HG02870 (cell line): ENCODE results near the gene MTARC1.
A peak's percentile ranks its signal among the peaks of the same experiment; 100 is the strongest.

Experiments
- ATAC-seq: cut with Tn5 transposase; IDR thresholded peaks from one replicate; pipeline ENCODE4 v1.9.1; 2021; ENCODE audit warnings: mild to moderate bottlenecking, moderate library complexity; ENCODE audit not compliant: unreplicated experiment

The MTARC1 gene

GRCh38 chr1:220769205-220769604 lies 17.5 kb upstream of the MTARC1 start:
- no peak for ATAC-seq

GRCh38 chr1:220770245-220770913 lies 16.3 kb upstream of the MTARC1 start:
- no peak for ATAC-seq

GRCh38 chr1:220772846-220773245 lies 13.9 kb upstream of the MTARC1 start:
- ATAC-seq: no peak

GRCh38 chr1:220775240-220775853 lies 11.4 kb upstream of the MTARC1 start:
- ATAC-seq: no peak

GRCh38 chr1:220776254-220776653 lies 10.5 kb upstream of the MTARC1 start:
- ATAC-seq: no peak

- peak; percentile 79 for ATAC-seq
Observed at GRCh38 chr1:220776720-220777326, 9.9 kb upstream of the MTARC1 start.

GRCh38 chr1:220783453-220783852 lies 3.3 kb upstream of the MTARC1 start:
- no peak for ATAC-seq

DNA sequence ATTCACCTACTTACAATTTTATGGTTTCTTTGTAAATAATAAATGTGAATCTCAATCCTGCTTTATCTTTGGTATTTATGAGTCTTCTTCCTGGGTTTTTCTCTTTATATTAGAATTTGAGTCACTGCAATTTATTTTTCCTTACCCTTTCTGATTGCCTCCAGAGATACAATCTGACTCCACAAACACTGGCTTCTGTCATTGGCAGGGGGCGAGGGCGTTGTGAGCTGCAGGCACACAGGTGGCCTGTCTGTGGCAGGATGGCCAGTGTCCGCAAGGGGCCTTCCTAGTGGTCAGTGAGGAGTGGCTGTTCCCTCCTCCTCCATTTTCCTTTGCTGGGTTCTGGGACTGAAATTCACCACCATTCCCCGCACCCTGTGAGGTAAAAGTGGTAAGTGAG lies 2.0 kb upstream of the MTARC1 start:
- ATAC-seq: no peak

DNA sequence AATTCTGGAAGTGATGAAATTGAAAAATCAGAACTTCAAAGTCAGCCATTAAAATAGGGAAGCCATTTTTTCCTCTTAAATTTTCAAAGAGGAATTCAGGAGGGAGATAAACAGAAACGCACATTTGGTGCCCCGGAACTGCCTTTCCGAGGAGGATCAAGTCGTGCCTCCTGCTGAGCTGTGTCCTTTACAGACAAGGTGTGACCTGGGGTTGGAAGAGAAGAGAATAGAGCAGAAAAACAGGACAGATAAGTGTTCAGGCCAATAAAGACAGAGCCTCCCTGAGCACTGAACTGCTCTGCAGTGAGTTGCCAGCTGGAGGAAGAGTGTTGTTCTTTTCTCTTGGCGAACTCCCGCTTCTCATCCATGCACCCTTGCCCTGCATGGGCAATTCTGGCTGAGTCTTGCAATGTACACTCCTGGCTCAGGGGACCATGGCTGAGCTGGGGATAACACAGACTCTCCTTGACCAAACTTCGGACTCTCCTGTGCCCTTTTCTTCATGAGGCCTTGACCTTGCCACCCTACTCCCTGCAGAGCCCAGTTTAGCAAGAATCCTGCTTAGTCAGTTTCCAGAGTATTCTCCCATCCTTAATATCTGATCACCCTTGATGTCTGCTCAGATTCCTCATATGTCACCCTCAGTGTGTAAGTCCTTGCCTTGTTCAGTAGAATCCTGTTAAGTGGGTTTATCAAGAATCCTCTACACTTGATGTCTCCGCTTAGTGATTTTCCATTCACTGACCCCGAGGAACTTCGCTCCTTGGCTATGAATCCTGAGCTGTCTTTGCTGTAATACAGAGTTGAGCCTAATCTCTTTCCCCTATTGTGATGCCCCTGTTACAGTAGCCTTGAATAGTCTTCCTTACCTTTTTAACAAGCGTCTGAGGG lies 1.3 kb upstream of the MTARC1 start:
- ATAC-seq: no peak

GRCh38 chr1:220786057-220786336 lies 716 bp upstream of the MTARC1 start:
- no peak for ATAC-seq

DNA sequence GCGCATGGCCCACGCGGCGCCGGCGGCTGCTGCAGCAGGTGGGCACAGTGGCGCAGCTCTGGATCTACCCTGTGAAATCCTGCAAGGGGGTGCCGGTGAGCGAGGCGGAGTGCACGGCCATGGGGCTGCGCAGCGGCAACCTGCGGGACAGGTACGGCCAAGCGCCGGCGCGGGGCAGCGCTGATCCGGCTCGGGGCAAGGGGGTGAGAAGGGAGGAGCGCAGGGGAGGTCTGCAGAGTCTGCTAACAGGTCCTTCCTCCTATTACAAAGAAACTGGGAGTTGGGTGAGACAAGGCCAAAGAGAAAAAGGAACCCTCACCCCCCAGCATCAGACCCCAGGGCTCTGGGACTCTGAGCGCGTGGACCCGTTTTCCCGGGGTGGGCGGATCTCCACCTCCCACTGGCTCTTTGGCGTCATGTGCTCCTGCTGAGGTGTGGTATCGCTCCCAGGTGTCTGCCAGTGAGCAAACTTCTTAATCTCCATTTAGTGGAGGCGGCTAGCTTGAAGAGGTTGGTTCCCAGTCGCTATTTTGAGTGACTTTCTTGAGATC lies 431 bp downstream of the MTARC1 start:
- no peak for ATAC-seq

GRCh38 chr1:220788900-220789299 lies 2.2 kb downstream of the MTARC1 start:
- no peak for ATAC-seq

GRCh38 chr1:220789532-220790147 lies 2.9 kb downstream of the MTARC1 start:
- ATAC-seq: no peak

DNA sequence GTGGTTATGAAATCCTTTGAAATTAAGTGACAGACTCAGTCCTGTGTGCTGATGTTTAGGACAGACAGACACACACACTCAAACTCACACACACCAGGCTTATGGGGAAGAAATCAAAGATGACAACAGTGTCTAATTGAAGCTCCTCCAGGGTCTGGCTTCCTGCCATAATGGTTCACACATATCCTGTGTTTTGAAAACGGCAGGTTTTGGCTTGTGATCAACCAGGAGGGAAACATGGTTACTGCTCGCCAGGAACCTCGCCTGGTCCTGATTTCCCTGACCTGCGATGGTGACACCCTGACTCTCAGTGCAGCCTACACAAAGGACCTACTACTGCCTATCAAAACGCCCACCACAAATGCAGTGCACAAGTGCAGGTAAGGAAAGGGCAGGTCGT lies 4.6 kb downstream of the MTARC1 start:
- no peak for ATAC-seq

DNA sequence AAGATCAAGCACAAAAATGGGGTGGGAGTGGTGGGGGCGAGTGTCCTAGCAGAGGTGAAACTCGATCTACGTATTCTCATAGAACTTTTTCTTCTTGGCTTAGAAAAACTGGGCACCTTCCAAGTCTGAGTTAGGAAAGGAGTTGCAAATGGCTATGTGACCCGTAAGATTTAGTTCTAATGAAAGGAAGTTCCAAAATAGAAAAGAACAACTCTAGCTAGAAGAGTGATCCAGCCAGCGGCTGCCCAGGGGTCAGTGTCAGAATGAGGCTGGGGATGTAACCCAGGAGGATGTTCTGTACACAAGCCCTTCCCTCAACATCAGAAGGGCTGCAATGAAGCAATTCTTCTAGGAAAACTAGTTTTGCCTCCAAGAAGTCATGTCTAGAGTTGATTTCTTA lies 5.2 kb downstream of the MTARC1 start:
- no peak for ATAC-seq

DNA sequence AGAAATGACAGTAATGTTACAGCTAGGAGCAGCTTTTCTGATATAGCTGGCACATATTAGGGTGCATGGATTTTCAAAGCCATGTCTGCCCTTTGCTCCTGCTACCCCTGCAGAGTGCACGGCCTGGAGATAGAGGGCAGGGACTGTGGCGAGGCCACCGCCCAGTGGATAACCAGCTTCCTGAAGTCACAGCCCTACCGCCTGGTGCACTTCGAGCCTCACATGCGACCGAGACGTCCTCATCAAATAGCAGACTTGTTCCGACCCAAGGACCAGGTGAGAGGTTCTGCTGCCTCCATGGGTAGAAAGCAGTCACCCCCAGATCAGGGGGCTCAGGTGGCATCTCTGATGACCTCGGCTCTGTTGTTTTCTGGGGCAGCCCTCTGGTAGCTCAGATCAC lies 9.8 kb downstream of the MTARC1 start:
- ATAC-seq: no peak

DNA sequence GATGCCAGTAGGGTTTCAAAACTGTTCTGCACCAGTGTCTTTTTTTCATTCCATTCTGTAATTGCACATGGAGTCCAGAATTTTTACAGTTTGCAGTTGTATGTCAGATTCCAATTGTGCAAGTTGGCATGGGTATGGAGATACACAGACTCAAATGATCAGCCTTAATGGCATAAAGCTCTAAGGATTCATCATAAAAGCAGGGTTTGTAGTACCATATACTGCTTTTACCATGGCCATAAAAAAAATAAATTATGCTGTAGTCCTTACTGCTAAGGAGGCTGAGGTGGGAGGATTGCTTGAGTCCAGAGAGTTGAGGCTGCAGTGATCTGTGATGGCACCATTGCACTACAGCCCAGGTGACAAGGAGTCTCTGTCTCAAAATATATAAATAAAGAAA lies 10.3 kb downstream of the MTARC1 start:
- no peak for ATAC-seq

GRCh38 chr1:220797553-220797952 lies 10.8 kb downstream of the MTARC1 start:
- ATAC-seq: no peak

DNA sequence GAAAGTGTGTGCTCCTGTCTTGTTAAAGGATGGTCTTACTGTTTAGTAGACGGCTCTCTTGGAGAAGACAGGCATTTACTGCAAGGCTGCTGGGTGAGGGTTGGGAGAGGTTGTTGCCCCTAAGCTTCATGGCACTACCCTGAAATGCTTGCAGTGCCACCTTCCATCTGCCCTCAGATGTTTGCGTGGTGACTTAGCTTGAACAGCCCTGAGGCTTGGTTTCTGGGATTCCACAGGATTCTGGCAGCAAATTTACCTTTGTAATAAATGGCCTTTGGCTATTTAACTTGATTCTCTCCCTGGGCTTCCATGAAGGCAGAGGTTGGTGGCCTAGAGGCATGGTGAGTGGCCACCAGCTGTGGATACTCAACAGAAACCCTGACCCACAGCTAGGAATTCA lies 11.6 kb downstream of the MTARC1 start:
- ATAC-seq: no peak

- no peak for ATAC-seq
Observed at GRCh38 chr1:220800262-220800661, 13.5 kb downstream of the MTARC1 start.
